Kidney (tissue), 14 donors: ENCODE data around the gene OSBPL2. TPM values are rescaled to one million over a fixed set of nuclear protein-coding genes. Genes with fewer than 3 reads are reported as not detected.

Experiments
- DNase-seq, 5 donors: peaks; one replicate each; pipeline ENCODE4 v3.0.0-alpha.2; 2013 to 2020
- FAIRE-seq: peaks from 2 replicates; lab custom pipeline; 2012; peaks lifted over from hg19 to GRCh38; lab: Jason Lieb, UNC
- H3K27ac ChIP-seq, 2 donors: one replicate each; pipeline ENCODE4 v1.7.0; 2013; ENCODE audit warnings: low read depth in 2 of 2, low read length in 2 of 2, inconsistent platforms in 1 of 2
- H3K27me3 ChIP-seq: one replicate; pipeline ENCODE4 v1.7.1; 2013; ENCODE audit warnings: low read length, inconsistent platforms; ENCODE audit not compliant: control insufficient read depth, insufficient read depth
- H3K36me3 ChIP-seq, 3 donors: one replicate each; pipeline versions ENCODE4 v1.7.0 to v1.7.1; 2013; ENCODE audit warnings: low read length in 3 of 3, control low read depth in 1 of 3, inconsistent platforms in 1 of 3; ENCODE audit not compliant: insufficient read depth in 3 of 3, control insufficient read depth in 2 of 3
- H3K4me1 ChIP-seq, 3 donors: one replicate each; pipeline versions ENCODE4 v1.7.0 to v1.7.1; 2013; ENCODE audit warnings: low read length in 3 of 3, inconsistent platforms in 1 of 3, low read depth in 1 of 3; ENCODE audit not compliant: control insufficient read depth in 2 of 3, insufficient read depth in 2 of 3
- H3K4me3 ChIP-seq, 3 donors: one replicate each; pipeline versions ENCODE4 v1.7.0 to v1.8.1; 2013; ENCODE audit warnings: low read length in 3 of 3, control low read depth in 1 of 3, inconsistent platforms in 1 of 3
- H3K9ac ChIP-seq, 3 donors: one replicate each; pipeline versions ENCODE4 v1.7.0 to v1.7.1; 2013; ENCODE audit warnings: low read length in 3 of 3, control low read depth in 1 of 3, inconsistent platforms in 1 of 3
- H3K9me3 ChIP-seq, 3 donors: one replicate each; pipeline versions ENCODE4 v1.7.0 to v1.7.1; 2013; ENCODE audit warnings: low read length in 3 of 3, control low read depth in 1 of 3, inconsistent platforms in 1 of 3; ENCODE audit not compliant: control insufficient read depth in 2 of 3, insufficient read depth in 1 of 3
- CTCF ChIP-seq: IDR thresholded peaks from 3 replicates; pipeline ENCODE4 v1.5.1; 2012; ENCODE audit warnings: mild to moderate bottlenecking, moderate library complexity, borderline replicate concordance; ENCODE audit not compliant: insufficient read depth; ENCODE audit errors: extremely low read depth
- intact Hi-C: fragments of 100-400 bp; cut with DNase I; formaldehyde crosslinking; loops from one replicate; pipeline ENCODE4 v1.11.1; 2022
- polyA plus RNA-seq: library from polyadenylated mRNA; stranded (reverse); fragments of 350-450 nt; fragmentation: Illumina TruSeq; extraction: RNeasy Lipid Tissue Mini Kit (QIAGEN cat#74804); gene quantifications from one replicate; pipeline ENCODE4 v1.2.3, GENCODE V29; 2014; ENCODE audit warnings: low read depth, low replicate concordance; ENCODE audit not compliant: insufficient read depth
- total RNA-seq: library from RNA; stranded (reverse); fragmentation: NEBNext Ultra II Directional; extraction: Animal tissue kit (Norgen Biotek cat#: 25700); gene quantifications from one replicate; pipeline ENCODE4 v1.2.1, GENCODE V29; 2021
- donor health status: control.
- donor health status: control.
- donor health status: control.
- donor health status: control.
- donor health status: control.
- donor health status: DM: yes; HTN: yes; CAD: no.
- donor health status: Normal renal cell carcinoma (clear cell type).

Gene OSBPL2
- total and polyA plus RNA-seq, 2 donors from 2014 or later: 20.4 to 57.1 TPM

- TF ChIP-seq CTCF: no peak
- DNase-seq: peak; percentile 63 to 76 (median 71)
- Histone ChIP-seq H3K27me3 (no peaks in the 10 kb centered on the region), H3K4me1 (peaks cover 3 to 18% (median 6%) of the 10 kb centered on the region in 3 donors), H3K9ac (peak overlapping the region in 1 of 3 donors; percentile 44), H3K4me3 (no peak overlapping the region), H3K27ac (no peak overlapping the region), H3K36me3 (no peaks in the 10 kb centered on the region), H3K9me3 (no peaks in the 10 kb centered on the region)
- FAIRE-seq: no peak
- intact Hi-C loops: no loop called here
Measured at GRCh38 chr20:62236766-62237513, 1.4 kb upstream of the OSBPL2 start.

GRCh38 chr20:62237514-62237800 lies 864 bp upstream of the OSBPL2 start:
- intact Hi-C loops: no loop called here
- DNase-seq (no peak), FAIRE-seq (no peak)
- H3K4me1 ChIP-seq: peaks cover 3 to 18% (median 6%) of the 10 kb centered on the region in 3 donors
- H3K27me3 ChIP-seq: no peaks in the 10 kb centered on the region
- peak overlapping the region; percentile 67 to 71 (median 70) for H3K4me3 ChIP-seq
- peak overlapping the region in 1 of 2 donors; percentile 16 for H3K27ac ChIP-seq
- no peaks in the 10 kb centered on the region for H3K36me3 ChIP-seq
- H3K9ac ChIP-seq: peak overlapping the region in 1 of 3 donors; percentile 44
- no peaks in the 10 kb centered on the region for H3K9me3 ChIP-seq
- no peak for TF ChIP-seq CTCF

DNA sequence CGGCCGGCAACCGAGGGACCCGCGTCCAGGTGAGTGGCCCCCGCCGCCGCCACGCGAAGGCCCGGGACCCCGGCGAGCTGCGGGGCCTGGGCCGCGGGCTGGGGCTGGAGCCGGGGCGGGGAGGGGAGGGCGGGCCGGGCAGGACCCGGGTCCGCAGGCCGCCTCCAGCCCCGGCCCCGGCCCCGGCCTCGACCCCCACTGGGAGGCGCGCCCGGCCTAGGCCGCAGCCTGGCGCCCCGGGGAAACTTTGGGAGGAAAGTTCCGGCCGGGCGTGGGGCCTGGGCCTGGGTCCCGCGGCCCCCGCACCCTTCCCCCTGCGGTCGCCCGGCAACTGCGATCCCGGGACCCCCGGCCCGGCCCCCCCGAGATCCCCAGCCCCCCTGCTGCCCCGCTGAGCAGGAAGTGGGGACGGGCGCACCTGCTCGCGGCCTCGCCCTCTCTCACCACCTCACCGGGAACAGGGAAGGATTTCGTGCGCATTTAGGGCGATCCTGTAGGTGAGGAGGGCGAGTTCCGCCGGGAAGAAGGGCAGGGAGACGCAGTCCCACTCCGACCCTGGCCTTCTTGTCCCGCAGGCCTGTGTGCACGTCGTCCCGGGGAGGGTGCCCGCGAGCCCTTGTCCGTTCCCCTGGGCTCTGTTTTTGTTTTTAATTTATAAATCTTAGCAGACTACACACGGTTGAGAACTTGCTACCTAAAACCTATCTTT lies 402 bp downstream of the OSBPL2 start:
- H3K27me3 ChIP-seq: no peaks in the 10 kb centered on the region
- H3K9ac ChIP-seq: peak overlapping the region in 2 of 3 donors; percentile 37 to 38
- no peaks in the 10 kb centered on the region for H3K36me3 ChIP-seq
- peak overlapping the region; percentile 57 to 64 for H3K27ac ChIP-seq
- peaks cover 3 to 18% (median 6%) of the 10 kb centered on the region in 3 donors for H3K4me1 ChIP-seq
- no peak for FAIRE-seq
- intact Hi-C loops: no loop called here
- DNase-seq: peak in 1 of 5 donors; percentile 83
- no peak for TF ChIP-seq CTCF
- peak overlapping the region; percentile 57 to 77 (median 77) for H3K4me3 ChIP-seq
- no peaks in the 10 kb centered on the region for H3K9me3 ChIP-seq
